Colon (tissue), 2 donors: ENCODE measurements around the gene TNS2.
A peak's percentile ranks its signal among the peaks of the same experiment; 100 is the strongest.
"Not testable (repeated sequence)": the region's sequence is repeated elsewhere in the genome, so short reads cannot be mapped to it uniquely, and the experiment has no call there.

ENCODE experiments used
- FAIRE-seq: peaks from 2 replicates; lab custom pipeline; 2012; peaks lifted over from hg19 to GRCh38; lab: Jason Lieb, UNC
- donor health status: control.
- donor health status: control.

The TNS2 gene

GRCh38 chr12:53049571-53050318 is at the start of gene TNS2:
TNS2 (plus strand) TSS chr12:53050065; CDS start chr12:53050186, 121 bp downstream.
- FAIRE-seq: no peak

DNA sequence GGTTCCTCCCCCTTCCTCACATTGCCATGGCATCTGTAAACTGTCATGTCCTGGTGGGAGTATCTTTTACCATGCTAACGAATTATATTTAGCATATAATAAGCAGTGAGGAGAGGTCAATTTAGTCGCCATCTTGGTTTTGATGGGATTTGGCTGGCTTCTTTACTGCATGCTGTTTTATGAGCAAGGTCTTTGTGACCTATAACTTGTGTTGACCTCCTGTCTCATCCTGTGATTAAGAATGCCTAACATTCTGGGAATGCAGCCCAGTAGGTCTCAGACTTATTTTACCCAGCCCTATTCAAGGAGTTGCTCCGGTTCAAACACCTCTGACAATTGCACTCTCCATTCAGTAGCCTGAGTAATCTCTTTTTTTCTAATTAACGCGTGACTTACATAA is 45.7 kb upstream of the TNS2 start:
- FAIRE-seq: no peak

DNA sequence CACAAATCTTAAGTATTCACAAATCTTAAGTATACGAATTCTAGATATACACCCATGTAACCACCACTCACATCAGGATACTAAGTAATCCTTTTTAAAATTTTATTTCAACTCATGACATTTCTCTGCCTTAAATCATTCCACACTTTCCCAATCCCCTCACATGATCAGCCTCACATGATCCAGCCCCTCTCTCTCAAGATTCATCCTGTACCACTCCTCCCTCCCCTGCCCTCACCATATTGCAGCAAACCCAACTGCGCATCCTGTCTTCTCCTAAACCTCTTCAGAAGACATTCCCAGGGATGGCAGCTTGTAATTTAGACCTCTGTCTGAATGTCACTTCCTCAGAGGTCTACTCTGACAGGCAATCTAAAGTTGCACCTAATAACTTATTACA is 45.3 kb upstream of the TNS2 start:
- no peak for FAIRE-seq

DNA sequence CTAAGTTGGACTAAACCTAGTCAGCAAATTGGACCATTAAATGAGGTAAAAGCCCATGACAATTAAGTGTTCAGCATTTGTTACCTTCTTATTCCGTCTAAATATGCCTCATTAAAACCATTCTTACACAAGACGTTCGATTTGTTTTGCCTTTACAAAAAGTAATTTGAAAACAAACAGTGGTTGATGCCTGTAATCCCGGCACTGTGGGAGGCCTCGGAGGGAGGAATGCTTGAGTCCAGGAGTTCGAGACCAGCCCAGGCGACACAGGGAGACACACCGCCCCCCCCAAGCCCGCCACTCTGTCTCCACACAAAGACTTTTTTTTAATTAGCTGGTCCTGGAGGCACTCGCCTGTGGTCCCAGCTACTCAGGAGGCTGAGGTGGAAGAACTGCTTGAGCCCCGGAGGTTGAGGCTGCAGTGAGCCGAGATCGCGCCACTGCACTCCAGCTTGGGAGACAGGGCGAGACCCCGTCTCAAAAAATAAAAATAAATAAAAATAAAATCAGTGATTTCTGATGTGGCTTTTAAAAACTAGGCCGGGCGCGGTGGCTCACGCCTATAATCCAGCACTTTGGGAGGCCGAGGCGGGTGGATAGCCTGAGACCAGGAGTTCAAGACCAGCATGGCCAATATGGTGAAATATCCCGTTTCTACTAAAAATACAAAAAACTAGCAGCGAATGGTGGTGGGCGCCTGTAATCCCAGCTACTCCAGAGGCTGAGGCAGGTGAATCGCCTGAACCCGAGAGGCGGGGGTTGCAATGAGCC is 44.5 kb upstream of the TNS2 start:
- no peak for FAIRE-seq

DNA sequence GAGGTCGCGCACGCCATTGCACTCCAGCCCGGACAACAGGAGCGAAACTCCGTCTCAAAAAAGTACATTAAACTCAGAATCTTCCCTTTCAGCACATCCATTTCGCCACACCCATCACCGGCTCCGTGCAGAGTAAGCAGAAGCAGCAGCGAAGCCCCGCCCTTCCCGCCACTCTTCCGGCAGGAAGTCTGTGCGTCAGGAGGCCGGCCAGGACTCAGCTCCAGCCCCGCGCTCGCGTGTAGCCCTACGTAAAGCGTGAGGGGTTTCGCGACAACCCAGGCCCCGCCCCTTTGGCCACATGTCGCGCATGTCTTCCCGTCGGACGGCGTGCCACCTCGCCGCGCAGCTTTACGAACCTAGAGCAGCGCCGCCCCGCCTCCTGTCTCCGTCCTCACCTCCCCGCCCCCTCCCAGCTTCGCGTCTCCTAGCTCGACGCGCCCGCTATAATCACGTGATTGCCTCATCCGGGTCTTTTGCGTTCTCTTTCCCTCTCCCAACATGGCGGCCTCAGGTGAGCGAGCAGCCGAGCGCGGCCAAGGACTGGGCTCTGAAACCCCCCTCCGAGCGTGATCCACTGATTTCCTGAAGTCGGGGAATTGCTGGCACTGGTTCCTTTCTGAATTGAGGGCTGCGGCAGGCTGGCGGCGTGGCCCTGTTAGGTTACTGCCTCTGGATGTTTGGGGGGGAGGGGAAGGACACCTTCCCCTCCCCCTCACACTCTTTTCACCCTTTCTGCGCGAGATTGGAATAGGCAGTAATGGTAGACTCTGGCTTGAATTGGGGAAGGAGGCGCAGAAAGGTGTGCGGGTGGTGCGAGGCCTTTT is 43.7 kb upstream of the TNS2 start, which contains the start of gene EIF4B:
TSS of gene EIF4B (plus strand) at position 471 of the 824 bp plus-strand sequence. CDS start at position 499, 28 bp downstream.
- FAIRE-seq: peak; percentile 36

DNA sequence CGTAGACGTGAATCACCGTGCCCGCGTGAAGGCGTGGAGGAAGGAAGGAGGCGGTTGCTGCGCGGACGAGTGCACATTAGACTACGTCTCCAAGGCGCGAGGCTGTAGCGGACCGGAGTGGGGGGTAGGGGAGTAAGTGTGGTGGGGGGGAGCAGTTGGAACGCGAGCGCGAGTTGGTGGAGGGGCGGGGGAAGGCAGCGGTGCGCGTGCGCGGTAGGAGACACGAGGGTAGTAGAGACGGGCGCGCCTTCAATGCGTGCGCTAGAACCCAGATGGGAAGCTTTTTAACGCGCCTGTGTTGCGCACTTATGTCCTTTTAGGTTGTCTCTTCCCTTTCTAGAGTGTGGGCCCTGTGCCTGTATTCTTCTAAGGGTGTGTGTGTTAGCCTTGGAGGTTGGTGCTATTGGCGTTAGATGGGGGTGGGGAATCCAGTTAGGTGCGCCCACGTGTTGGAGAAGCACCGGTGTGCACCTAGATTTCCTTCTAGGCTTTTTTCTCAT is 43.0 kb upstream of the TNS2 start:
- FAIRE-seq: no peak

- FAIRE-seq: no peak
Measured at GRCh38 chr12:53007343-53007742, 42.5 kb upstream of the TNS2 start.

DNA sequence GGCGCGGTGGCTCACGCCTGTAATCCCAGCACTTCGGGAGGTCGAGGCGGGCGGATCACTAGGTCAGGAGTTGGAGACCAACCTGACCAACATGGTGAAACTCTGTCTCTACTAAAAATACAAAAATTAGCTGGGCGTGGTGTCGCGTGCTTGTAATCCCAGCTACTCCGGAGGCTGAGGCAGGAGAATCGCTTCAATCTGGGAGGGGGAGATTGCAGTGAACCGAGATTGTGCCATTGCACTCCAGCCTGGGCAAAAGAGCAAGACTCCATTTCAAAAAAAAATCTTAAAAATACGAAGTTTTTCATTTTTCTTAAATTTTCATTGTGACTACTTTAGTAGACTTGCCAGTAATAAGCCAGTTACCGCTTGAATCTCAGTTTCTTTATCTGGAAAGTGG is 41.1 kb upstream of the TNS2 start:
- not testable (repeated sequence) for FAIRE-seq

GRCh38 chr12:53010955-53011354 is 38.9 kb upstream of the TNS2 start:
- FAIRE-seq: no peak

DNA sequence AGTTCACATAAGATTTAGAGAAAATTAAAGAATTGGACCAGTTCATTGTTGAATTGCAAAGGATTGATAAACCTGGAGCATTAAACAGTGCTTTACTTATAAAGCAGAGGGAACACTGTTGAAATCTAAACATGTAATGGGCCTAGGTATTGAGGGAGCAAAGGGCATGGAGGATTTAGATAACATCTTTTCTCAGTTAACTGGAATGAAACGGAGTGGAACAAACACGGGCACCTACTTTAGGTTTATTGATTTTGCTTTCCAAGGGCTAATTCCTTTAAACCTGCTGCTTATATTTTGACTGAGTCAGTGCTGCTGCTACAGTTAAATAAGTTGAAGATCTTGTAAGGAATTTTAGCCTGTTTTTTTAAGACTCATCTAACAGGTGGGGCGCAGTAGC is 38.0 kb upstream of the TNS2 start:
- no peak for FAIRE-seq

GRCh38 chr12:53012928-53013327 is 36.9 kb upstream of the TNS2 start:
- no peak for FAIRE-seq

DNA sequence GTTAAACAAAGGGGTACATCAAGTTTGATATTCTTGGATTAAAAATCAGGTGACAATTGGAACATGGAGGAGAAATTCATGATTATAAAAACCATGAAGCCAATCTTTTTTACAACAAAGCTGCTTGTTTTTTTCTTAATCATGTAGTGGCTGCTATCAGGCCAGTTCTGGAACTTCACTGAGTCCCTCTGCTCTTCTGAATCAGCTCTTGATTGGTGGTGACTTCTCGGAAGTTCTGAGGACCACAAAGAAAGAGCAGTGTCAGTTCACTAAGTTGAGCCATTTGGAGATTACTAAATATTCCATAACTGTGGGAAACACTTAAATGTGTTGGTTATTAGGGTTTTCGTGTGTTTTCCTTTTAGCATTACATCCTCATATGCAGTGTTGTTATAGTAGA is 35.2 kb upstream of the TNS2 start:
- FAIRE-seq: no peak

DNA sequence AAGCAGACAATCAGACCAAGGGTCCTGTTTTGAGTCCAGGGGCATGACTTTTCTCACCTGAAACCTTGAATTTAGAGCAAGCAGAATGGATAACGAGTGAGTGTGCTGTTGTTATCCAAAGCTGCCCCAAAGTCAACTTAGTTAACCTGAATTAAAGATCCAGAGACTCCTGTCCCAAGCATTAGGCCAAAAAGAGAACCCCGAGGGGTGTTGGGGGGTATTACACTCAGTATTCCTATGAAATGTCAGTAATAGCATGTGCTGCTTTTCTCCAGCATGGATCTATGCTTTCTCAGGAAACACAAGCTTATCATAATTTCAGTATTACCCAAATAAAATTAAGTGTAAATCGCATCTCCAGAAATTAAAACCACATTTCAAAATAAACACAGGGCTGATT is 24.6 kb upstream of the TNS2 start:
- no peak for FAIRE-seq

DNA sequence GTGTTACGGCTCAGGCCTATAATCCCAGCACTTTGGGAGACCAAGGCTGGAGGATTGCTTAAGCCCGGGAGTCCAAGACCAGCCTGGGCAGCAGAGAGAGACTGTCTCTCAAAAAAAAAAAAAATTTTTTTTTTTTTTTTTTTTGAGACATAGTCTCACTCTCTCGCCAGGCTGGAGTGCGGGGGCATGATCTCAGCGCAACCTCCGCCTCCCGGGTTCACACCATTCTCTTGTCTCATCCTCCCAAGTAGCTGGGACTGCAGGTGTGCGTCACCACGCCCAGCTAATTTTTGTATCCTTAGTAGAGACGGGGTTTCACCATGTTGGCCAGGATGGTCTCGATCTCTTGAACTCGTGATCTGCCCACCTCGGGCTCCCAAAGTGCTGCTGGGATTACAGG is 22.9 kb upstream of the TNS2 start:
- FAIRE-seq: not testable (repeated sequence)

- FAIRE-seq: no peak
Measured at GRCh38 chr12:53031616-53032015, 18.2 kb upstream of the TNS2 start.

DNA sequence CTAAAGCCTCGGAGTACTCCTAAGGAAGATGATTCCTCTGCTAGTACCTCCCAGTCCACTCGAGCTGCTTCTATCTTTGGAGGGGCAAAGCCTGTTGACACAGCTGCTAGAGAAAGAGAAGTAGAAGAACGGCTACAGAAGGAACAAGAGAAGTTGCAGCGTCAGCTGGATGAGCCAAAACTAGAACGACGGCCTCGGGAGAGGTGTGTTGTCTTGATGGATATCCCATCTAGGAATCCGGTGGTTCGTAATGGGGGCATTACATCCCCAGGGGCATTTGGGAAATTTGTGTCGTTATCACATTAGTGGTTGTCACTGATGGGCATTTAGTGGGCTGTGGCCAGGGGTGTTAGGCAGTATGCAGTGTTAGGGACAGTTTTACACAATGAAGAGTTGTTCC is 16.0 kb upstream of the TNS2 start:
- not testable (repeated sequence) for FAIRE-seq

GRCh38 chr12:53034459-53034858 is 15.4 kb upstream of the TNS2 start:
- FAIRE-seq: no peak

GRCh38 chr12:53036802-53037201 is 13.1 kb upstream of the TNS2 start:
- no peak for FAIRE-seq

- FAIRE-seq: no peak
Measured at GRCh38 chr12:53039851-53040250, 10.0 kb upstream of the TNS2 start.

- FAIRE-seq: no peak
Measured at GRCh38 chr12:53042607-53043454, 7.0 kb upstream of the TNS2 start.

GRCh38 chr12:53044052-53044581 is 5.7 kb upstream of the TNS2 start:
- no peak for FAIRE-seq
